WTC11 (cell line): Measurements from ENCODE around the gene WDFY4.

Experiments
- CBFB ChIP-seq: sonication (generic); formaldehyde crosslinking; IDR thresholded peaks from 2 replicates; pipeline ENCODE4 v1.8.1; 2022; ENCODE audit warnings: mild to moderate bottlenecking, low read depth, missing genetic modification reagents
- CTCF ChIP-seq: fragments of 200-600 bp; IDR thresholded peaks from 2 replicates; pipeline ENCODE4 v1.8.0; 2022; ENCODE audit warnings: antibody characterized with exemption
- E2F1 ChIP-seq: sonication (generic); formaldehyde crosslinking; IDR thresholded peaks from 2 replicates; pipeline ENCODE4 v1.8.0; 2022; ENCODE audit warnings: mild to moderate bottlenecking, missing genetic modification reagents
- GRHL2 ChIP-seq: fragments of 250-450 bp; sonication (Bioruptor Pico); IDR thresholded peaks from 2 replicates; pipeline ENCODE4 v1.8.0; 2022; ENCODE audit warnings: mild to moderate bottlenecking, moderate library complexity; ENCODE audit not compliant: insufficient replicate concordance, severe bottlenecking
- IRF1 ChIP-seq: sonication (generic); formaldehyde crosslinking; IDR thresholded peaks from 2 replicates; pipeline ENCODE4 v1.8.0; 2023; ENCODE audit warnings: missing genetic modification reagents
- JAZF1 ChIP-seq: fragments of 250-450 bp; sonication (Bioruptor Pico); IDR thresholded peaks from 2 replicates; pipeline ENCODE4 v1.9.0; 2021; ENCODE audit warnings: moderate library complexity, mild to moderate bottlenecking, inconsistent platforms
- MAX ChIP-seq: sonication (generic); formaldehyde crosslinking; IDR thresholded peaks from 2 replicates; pipeline ENCODE4 v1.8.0; 2022; ENCODE audit warnings: mild to moderate bottlenecking, missing genetic modification reagents
- NFYB ChIP-seq: sonication (generic); formaldehyde crosslinking; conservative IDR thresholded peaks from 2 replicates; pipeline ENCODE4 v1.8.0; 2022; ENCODE audit warnings: low read depth, missing genetic modification reagents
- PRRX2 ChIP-seq: fragments of 250-450 bp; sonication (Bioruptor Pico); IDR thresholded peaks from 2 replicates; pipeline ENCODE4 v1.8.0; 2021; ENCODE audit warnings: mild to moderate bottlenecking
- ZNF423 ChIP-seq: fragments of 250-450 bp; sonication (Bioruptor Pico); IDR thresholded peaks from 2 replicates; pipeline ENCODE4 v2.1.2; 2022; ENCODE audit warnings: mild to moderate bottlenecking, moderate library complexity
- ZNF671 ChIP-seq: fragments of 250-450 bp; sonication (Bioruptor Pico); IDR thresholded peaks from 2 replicates; pipeline ENCODE4 v1.8.0; 2021; ENCODE audit warnings: mild to moderate bottlenecking
- ZSCAN18 ChIP-seq: fragments of 250-450 bp; sonication (Bioruptor Pico); IDR thresholded peaks from 2 replicates; pipeline ENCODE4 v2.1.2; 2022; ENCODE audit warnings: mild to moderate bottlenecking, moderate library complexity

GRCh38 chr10:48890888-48891850 is 206.5 kb downstream of the WDFY4 start:
- no peak for TF ChIP-seq CBFB
- TF ChIP-seq E2F1, result no peak
- no peak for TF ChIP-seq NFYB (CRISPR knock-in tag)
- TF ChIP-seq MAX (CRISPR knock-in tag), result no peak
- TF ChIP-seq CTCF, result no peak
- no peak for TF ChIP-seq PRRX2
- no peak for TF ChIP-seq JAZF1 (CRISPR knock-in tag)
- TF ChIP-seq IRF1, result no peak
- TF ChIP-seq ZNF423 (CRISPR knock-in tag), result no peak
- TF ChIP-seq ZNF671 (CRISPR knock-in tag), result no peak
- no peak for TF ChIP-seq ZSCAN18
- no peak for TF ChIP-seq GRHL2 (CRISPR knock-in tag)
